Superior temporal gyrus (tissue), 1 donor: ENCODE data around the gene WWP2.

Experiments
- DNase-seq: peaks from one replicate; pipeline ENCODE4 v3.0.0-alpha.2; 2016; ENCODE audit errors: extremely low spot score

Gene WWP2

DNA sequence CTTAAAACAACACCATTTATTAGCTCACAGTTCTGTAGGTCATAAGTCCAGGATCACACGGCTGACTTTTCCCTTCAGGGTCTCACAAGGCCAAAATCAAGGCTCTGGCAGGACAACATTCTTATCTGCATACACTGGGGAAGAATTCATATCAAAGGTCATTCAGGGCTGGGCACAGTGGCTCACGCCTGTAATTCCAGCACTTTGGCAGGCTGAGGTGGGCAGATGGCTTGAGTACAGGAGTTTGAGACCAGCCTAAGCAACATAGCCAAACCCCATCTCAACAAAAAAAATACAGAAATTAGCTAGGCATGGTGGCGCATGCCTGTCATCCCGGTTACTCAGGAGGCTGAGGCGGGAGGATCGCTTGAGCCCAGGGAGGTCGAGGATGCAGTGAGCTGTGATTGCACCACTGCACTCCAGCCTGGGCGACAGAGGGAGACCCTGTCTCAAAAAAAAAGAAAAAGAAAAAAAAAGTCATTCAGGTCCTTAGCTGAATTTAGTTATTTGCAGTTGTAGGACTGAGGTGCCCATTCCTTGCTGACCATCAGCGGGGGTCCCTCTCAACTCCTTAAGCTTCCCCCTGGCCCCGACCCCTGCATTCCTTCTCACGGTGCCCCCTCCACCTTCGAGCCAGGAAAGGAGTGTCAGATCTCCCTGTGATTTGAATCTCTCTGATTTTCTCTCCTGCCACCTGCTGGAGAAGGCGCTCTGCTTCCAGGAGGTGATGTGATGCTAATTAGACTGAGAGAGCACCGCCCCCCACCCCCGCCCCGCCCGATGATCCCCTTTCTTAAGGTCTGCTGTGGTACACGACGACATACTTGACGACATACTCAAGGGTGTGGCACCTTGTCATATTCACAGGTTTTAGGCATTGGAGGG is 97.2 kb downstream of the WWP2 start:
- peak; percentile 59 for DNase-seq

DNA sequence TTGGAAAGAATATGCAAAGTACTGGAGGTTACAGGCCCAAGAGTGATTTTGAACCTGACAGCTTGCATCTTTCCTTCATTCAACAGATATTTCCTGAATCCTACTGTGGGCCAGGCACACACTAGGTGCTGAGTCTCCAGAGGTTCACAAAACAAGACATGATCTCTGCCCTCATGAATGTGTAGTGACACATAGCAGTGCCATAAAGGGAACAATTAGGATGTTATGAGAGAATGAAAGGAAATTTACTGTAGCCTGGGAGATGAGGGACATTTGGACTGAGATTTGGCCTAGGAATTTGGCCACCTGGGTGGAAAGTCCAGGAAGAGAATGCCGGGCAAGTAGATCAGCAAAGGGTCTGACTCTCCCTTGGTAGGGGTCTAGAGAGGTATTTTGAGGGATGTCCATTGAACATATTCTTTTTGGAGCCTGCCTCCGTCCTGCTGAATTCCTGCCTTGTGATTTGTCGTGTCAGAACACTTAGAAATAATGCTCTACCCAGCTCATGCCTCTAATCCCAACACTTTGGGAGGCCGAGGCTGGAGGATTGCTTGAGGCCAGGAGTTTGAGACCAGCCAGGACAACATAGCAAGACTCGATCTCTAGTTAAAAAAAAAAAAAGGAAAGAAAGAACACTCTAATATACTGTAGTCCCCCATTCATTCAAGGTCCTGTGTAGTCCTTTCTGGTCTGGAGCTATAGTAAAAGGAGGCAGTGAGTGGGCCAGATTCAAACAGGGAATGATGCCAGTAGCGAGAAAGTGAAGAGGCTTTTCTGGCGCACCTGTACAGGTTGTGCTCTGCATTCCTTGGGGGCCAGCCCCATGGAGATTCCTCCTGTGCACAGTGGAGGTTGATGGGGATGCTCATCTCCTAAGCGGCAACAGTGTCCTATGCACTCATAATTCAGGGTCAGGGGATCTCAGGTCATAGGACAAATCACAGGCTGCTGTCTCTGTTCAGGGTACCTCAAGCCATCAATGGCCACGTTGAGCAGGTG is 98.4 kb downstream of the WWP2 start:
- no peak for DNase-seq

GRCh38 chr16:69861292-69862030 is 99.3 kb downstream of the WWP2 start:
- peak; percentile 57 for DNase-seq

DNA sequence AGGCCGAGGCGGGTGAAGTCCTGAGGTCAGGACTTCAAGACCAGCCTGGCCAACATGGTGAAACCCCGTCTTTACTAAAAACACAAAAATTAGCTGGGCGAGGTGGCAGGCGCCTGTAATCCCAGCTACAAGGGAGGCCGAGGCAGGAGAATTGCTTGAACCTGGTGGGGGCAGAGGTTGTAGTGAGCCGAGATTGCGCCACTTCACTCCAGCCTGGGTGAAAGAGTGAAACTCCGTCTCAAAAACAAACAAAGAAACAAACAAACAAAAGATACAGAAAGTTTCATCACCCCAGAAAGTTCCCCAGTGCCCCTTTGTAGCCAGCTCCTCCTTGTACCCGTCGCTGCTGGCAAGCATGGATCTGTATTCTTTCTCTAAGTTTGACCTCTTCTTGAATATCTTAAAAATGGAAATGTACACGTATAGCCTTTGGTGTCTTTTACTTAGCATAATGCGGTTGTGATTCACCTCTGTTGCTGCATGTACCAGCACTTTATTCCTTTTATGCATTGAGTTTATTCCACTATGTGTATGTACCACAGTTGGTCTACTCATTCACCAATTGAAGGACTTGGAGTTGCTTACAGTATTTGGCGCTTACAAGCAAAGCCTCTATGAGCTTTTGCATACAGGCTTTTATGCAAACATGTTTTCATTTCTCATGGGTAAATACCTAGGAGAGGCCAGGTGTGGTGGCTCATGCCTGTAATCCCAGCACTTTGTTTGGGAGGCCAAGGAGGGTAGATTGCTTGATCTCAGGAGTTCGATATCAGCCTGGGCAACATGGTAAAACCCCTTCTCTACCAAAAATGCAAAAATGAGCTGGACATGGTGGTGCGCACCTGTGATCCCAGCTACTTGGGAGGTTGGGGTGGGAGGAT is 101.5 kb downstream of the WWP2 start:
- no peak for DNase-seq

GRCh38 chr16:69865701-69866100 is 103.6 kb downstream of the WWP2 start:
- DNase-seq, result no peak

DNA sequence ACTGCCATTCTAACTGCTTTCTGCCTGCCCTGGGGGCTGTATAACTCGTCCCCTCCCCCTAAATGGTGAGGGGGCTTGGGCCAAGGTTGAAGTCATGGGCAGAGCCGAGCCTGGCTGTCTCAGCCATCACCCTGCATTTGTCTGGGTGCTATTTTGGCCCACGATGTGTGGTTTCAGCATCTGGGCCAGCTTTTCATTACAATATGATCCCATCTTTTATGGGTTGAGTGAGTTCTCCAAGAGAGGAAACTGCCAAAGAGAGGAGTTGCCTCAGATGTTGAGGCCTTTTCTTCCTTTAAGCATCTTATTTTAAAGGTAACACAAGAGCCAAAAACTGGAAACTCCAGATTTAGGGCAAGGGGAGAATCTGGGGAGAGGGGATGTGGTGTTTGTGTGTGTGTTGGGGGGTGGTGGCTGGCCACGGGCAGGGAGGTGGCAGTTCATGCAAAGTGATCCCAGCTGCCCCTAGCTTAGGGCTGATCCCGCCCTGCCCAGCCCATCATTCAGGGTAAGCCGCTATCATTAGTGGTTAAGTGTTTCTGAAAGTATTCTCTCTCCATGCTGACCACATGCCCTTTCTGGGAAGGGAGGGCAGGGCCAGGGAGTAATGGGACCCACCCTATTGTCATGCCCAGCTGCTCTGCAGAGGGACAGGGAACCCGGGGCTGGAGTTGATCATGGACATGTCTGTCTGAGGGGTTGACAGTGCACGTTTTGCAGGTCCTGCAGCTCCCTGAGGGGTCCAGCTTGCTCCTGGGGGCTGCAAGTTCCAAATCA is 105.8 kb downstream of the WWP2 start:
- DNase-seq, result no peak

- no peak for DNase-seq
Measured at GRCh38 chr16:69870761-69871160, 108.6 kb downstream of the WWP2 start.

GRCh38 chr16:69871708-69872107 is 109.6 kb downstream of the WWP2 start:
- no peak for DNase-seq

DNA sequence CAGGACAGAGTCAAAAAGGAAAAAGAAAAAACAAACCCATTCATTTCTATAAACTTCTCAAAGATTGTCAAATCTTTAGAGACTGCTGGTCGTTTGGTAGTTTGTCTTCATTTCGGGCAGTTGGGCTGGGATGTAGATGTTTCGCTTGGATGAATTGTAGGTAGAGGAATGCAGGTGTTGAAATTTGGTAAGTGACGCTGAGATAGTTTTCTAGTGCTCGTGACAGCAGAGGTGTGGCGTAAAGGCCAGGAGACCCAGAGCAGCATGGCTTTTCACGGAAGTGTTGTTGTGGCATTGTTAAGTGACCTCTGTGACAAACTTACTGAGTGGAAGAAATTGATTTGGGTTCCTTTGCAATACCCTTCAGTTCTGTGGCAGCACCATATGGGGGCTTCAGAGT is 110.8 kb downstream of the WWP2 start:
- no peak for DNase-seq

GRCh38 chr16:69873783-69874182 is 111.7 kb downstream of the WWP2 start:
- DNase-seq, result no peak

GRCh38 chr16:69874271-69874670 is 112.1 kb downstream of the WWP2 start:
- no peak for DNase-seq

DNA sequence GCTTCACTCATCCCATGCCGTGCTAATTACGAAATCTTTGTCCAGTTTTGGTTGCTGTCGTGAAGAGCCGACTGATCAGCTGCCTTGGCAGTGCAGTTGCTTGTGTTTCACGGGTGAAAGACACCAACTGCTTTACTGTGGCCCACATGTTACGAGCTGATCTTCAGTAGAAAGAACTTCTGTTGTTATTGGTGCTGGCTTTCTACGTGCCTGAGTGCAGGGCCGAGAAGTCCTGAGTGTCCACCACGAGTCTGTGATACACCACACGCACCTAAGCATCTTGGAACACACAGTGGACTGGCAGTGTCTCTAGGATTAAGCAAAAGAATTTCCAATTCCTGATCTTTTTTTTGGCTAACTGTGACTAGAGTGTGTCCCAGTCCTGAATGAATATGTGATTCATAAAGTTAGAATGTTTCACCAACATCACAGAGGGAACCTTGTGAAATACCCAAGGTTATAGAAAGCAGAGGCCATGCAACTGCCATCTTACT is 118.6 kb downstream of the WWP2 start:
- peak; percentile 73 for DNase-seq

GRCh38 chr16:69881141-69881540 is 119.0 kb downstream of the WWP2 start:
- DNase-seq, result no peak

GRCh38 chr16:69883744-69884143 is 121.6 kb downstream of the WWP2 start:
- DNase-seq, result no peak

GRCh38 chr16:69885722-69886121 is 123.6 kb downstream of the WWP2 start:
- DNase-seq, result no peak

DNA sequence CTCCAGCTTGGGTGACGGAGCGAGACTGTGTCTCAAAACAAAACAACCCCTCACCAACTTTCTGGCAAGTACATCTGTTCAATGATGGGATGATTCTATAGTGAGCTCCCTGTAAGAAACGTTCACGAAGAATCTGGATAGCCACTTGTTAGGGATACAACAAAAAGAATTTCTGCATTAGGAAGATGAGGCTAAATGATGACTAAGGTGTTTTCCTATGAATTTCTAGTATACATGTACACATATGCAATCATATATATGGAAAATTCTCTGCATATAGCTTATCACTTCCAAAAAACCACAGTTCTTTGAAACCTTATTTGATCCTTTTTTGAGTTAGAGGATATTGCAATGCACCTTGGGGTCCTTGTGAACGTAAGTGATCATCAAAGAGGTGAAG is 124.6 kb downstream of the WWP2 start:
- DNase-seq, result no peak

GRCh38 chr16:69888005-69888590 is 126.0 kb downstream of the WWP2 start:
- DNase-seq, result peak; percentile 60

DNA sequence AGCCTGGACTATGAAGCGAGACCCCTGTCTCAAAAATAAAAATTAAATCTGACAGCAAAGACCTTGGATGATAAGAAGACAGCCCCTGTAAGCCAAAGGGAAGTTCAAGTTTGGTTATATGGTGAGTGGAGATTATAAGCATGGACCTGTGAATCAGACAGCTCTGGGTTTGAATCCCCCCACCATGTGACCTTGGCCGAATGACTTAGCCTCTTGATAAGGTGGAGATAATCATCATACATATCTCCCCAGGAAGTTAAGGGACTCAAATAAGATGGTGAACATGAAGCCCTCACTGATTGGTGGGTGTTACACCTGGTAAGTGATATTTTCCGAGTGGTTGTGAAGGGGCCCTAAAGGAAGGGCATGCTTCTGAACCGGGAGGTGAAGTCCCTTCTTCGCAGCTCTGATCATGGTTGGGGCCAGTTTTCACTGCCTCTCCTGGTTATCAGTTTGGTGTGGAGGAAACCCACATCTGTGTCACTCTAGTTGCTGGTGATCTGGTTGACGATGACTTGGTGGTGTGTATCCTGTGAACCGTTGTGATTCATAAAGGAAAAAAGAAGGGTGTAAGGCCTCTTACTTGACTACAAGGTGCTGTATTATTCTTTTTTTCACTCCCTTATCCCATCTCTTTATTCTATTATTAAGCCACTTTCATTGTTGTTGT is 127.3 kb downstream of the WWP2 start:
- no peak for DNase-seq
